Retinal pigment epithelial cell (primary cell): Measurements from ENCODE around the gene SLC25A6.

Experiments
- DNase-seq: peaks from one replicate; pipeline ENCODE4 v3.0.0-alpha.2; 2010; ENCODE audit warnings: low read depth
- H3K4me3 ChIP-seq: 2 replicates; pipeline ENCODE4 v1.5.1; 2011; ENCODE audit warnings: mild to moderate bottlenecking, low read length, control low read depth, moderate library complexity
- CTCF ChIP-seq: conservative IDR thresholded peaks from 2 replicates; pipeline ENCODE4 v1.5.1; 2011; ENCODE audit warnings: low read depth, low read length, control low read depth, inconsistent platforms

SLC25A6 gene

DNA sequence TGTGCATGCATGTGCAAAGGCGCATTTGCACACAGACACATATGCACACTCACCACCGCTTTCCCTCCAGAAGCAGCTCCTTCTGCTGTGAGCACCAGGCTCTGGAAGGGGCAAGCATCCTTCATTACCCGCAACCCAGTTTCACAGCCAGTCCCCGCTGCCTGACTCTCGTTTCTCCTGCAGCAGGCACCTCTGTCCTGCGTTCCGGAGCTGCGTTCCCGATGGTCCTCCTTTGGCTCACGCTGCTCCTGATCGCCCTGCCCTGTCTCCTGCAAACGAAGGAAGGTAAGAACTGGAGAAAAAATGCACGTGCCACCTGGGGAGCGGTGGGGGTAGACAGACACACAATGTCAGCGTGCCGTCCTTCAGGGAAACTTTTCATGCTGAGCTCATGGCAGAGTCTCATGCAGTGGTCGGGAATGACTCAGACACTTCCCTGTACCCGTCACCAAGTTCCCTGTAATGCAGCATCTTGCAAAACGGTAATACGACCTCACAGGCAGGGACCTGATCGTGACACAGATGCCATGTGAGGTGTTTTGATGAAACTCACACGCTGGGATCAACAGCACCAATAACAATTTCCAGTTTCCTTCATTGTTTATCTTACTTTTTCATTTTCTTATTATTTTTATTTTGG lies 50.2 kb downstream of the SLC25A6 start:
- no peak for DNase-seq
- TF ChIP-seq CTCF: no peak

GRCh38 chrX:1336948-1337779 lies 54.7 kb downstream of the SLC25A6 start:
- no peak for TF ChIP-seq CTCF
- H3K4me3 ChIP-seq: no peak overlapping the region

More for the DNA sequence above, 50.2 kb downstream of the SLC25A6 start:
- no peak overlapping the region for H3K4me3 ChIP-seq

GRCh38 chrX:1336331-1336943 lies 55.5 kb downstream of the SLC25A6 start, which contains the start of gene IL3RA:
IL3RA (plus strand) TSS chrX:1336785; CDS start chrX:1341766, 4,981 bp downstream.
- TF ChIP-seq CTCF: no peak
- peak within 1 kb of the TSS; percentile 6 for H3K4me3 ChIP-seq
- no peak for DNase-seq

More at GRCh38 chrX:1336948-1337779, 54.7 kb downstream of the SLC25A6 start:
- DNase-seq: no peak
